H1 (cell line): Measurements from ENCODE around the gene LIN37. TPM values are rescaled to one million over a fixed set of nuclear protein-coding genes. Genes with fewer than 3 reads are reported as not detected.

Source experiments
- E2F6 ChIP-seq: IDR thresholded peaks from 2 replicates; pipeline ENCODE4 v1.6.1; 2012; ENCODE audit warnings: inconsistent platforms
- SIN3A ChIP-seq, 2 experiments: IDR thresholded peaks in 1 of 2; conservative IDR thresholded peaks in 1 of 2; 2 replicates each; pipeline ENCODE4 v1.6.1; 2011 to 2012; ENCODE audit warnings: low read length in 2 of 2, improper control_type of control experiment in 1 of 2, low read depth in 1 of 2, mild to moderate bottlenecking in 1 of 2
- ZNF274 ChIP-seq: IDR thresholded peaks from 2 replicates; pipeline ENCODE4 v1.7.0; 2012; ENCODE audit warnings: low read length, borderline replicate concordance; ENCODE audit errors: extremely low read depth
- polyA plus RNA-seq, 7 experiments: library from polyadenylated mRNA; depleted of rRNA in 3 of 7; stranded (reverse) in 5 of 7; unstranded in 2 of 7; fragments of >200 nt in 5 of 7; fragments of 200-250 nt in 2 of 7; gene quantifications; 1 replicate in 5 of 7; 2 replicates in 1 of 7; 4 replicates in 1 of 7; pipeline versions ENCODE4 v1.2.1 to v1.2.3, GENCODE V29; 2011 to 2013; ENCODE audit warnings: missing spikeins in 2 of 7, mixed read lengths in 2 of 7
- total RNA-seq: library from RNA; stranded (reverse); fragmentation: NEBNext Ultra II Directional; extraction: Animal tissue kit (Norgen Biotek cat#: 25700); gene quantifications from 2 replicates; pipeline ENCODE4 v1.2.1, GENCODE V29; 2021

LIN37 gene
- total and polyA plus RNA-seq, 2 of the 8 experiments (the other 6 are each of a cell fraction or from before 2014, with no cell fraction given) = 3.8 to 9.8 TPM

- TF ChIP-seq E2F6 = no peak
- TF ChIP-seq ZNF274 = no peak
- no peak for TF ChIP-seq SIN3A (conservative IDR thresholded peaks at IDR 0.05 in 1 of 2, IDR thresholded peaks at IDR 0.05 in 1 of 2; ENCODE audit: low read depth in 1 of 2, low read length in 2 of 2)
- TF ChIP-seq, all 59 proteins: peak for 0
These were observed 6.2 kb downstream of the LIN37 start (continued) for GRCh38 chr19:35754370-35755130.
